HepG2 (cell line): Measurements from ENCODE around the gene UTP15. TPM values are rescaled to one million over a fixed set of nuclear protein-coding genes. Genes with fewer than 3 reads are reported as not detected.

Experiments
- ATAC-seq: fragments of 200-7000 bp; cut with Tn5 transposase; 3 replicates; pipeline ENCODE4 v1.9.1; 2020; ENCODE audit warnings: mild to moderate bottlenecking, moderate library complexity
- BruUV-seq: library from RNA; stranded (reverse); fragments of 400-500 nt; replicated peaks from 2 replicates; lab custom pipeline; 2021; lab: Mats Ljungman, UMichigan
- CTCF ChIA-PET: fragments of 300-600 bp; formaldehyde crosslinking; extraction: SDS; loops from one replicate; lab custom pipeline; 2021; ENCODE audit warnings: low total read pairs, inconsistent platforms, low intra/inter-chr PET ratio; lab: Yijun Ruan, JAX
- POLR2A ChIA-PET: fragments of 350-600 bp; sonication (Branson Sonifier 250); formaldehyde crosslinking; loops from one replicate; lab custom pipeline; 2020; ENCODE audit warnings: antibody characterized with exemption, inconsistent platforms; lab: Yijun Ruan, JAX
- DNase-seq: peaks from one replicate; pipeline ENCODE4 v3.0.0-alpha.2; 2015; ENCODE audit warnings: low spot score
- FAIRE-seq: peaks from 3 replicates; lab custom pipeline; 2011; peaks lifted over from hg19 to GRCh38; lab: Jason Lieb, UNC
- H2AFZ ChIP-seq: one replicate; pipeline ENCODE4 v1.6.1; 2011; ENCODE audit warnings: low read length, inconsistent platforms
- H3K27ac ChIP-seq: fragments of 300-600 bp; 3 replicates; pipeline ENCODE4 v1.8.0; 2011; ENCODE audit warnings: mixed run types, mild to moderate bottlenecking, mixed read lengths, low read length, inconsistent platforms; ENCODE audit not compliant: insufficient read depth; ENCODE audit errors: extremely low read length
- H3K27me3 ChIP-seq, 2 experiments: fragments of 200-600 bp in 1 of 2; 2 replicates in 1 of 2; 3 replicates in 1 of 2; pipeline versions ENCODE4 v1.6.0 to v1.8.0; 2011; ENCODE audit warnings: low read length in 2 of 2, mild to moderate bottlenecking in 2 of 2, moderate library complexity in 2 of 2, inconsistent platforms in 1 of 2; ENCODE audit not compliant: insufficient read depth in 2 of 2, control insufficient read depth in 1 of 2
- H3K36me3 ChIP-seq, 2 experiments: fragments of 200-600 bp in 1 of 2; replicated peaks in 1 of 2; 2 replicates in 1 of 2; 3 replicates in 1 of 2; pipeline versions ENCODE4 v1.5.1 to v1.8.0; 2011; ENCODE audit warnings: low read length in 2 of 2, inconsistent platforms in 1 of 2; ENCODE audit not compliant: insufficient read depth in 2 of 2, control insufficient read depth in 1 of 2
- H3K4me1 ChIP-seq: 2 replicates; pipeline ENCODE4 v1.5.1; 2012; ENCODE audit warnings: low read length, inconsistent platforms; ENCODE audit not compliant: insufficient read depth
- H3K4me2 ChIP-seq: 2 replicates; pipeline ENCODE4 v1.6.0; 2011; ENCODE audit warnings: low read depth, low read length, inconsistent platforms
- H3K4me3 ChIP-seq, 3 experiments: fragments of 200-600 bp in 1 of 3; sonication (generic), shearing (Covaris generic) in 1 of 3; replicated peaks in 1 of 3; 2 replicates each; pipeline ENCODE4 v1.5.1; 2011 to 2016; ENCODE audit warnings: low read length in 3 of 3, inconsistent platforms in 2 of 3, low read depth in 2 of 3, mild to moderate bottlenecking in 2 of 3, control low read depth in 1 of 3, mixed read lengths in 1 of 3; ENCODE audit not compliant: insufficient read depth in 1 of 3
- H3K79me2 ChIP-seq: one replicate; pipeline ENCODE4 v1.6.1; 2011; ENCODE audit warnings: low read length, inconsistent platforms; ENCODE audit not compliant: insufficient read depth
- H3K9ac ChIP-seq: 2 replicates; pipeline ENCODE4 v1.6.0; 2011; ENCODE audit warnings: mild to moderate bottlenecking, low read depth, low read length, inconsistent platforms; ENCODE audit not compliant: insufficient read depth
- H3K9me3 ChIP-seq: 2 replicates; pipeline ENCODE4 v1.5.1; 2012; ENCODE audit warnings: mild to moderate bottlenecking, low read length
- H4K20me1 ChIP-seq: 2 replicates; pipeline ENCODE4 v1.6.0; 2011; ENCODE audit warnings: inconsistent platforms, mild to moderate bottlenecking, low read length, moderate library complexity; ENCODE audit not compliant: insufficient read depth
- ARID5B ChIP-seq: IDR thresholded peaks from 2 replicates; pipeline ENCODE4 v1.4.0; 2020; ENCODE audit warnings: mild to moderate bottlenecking, missing genetic modification reagents
- CREM ChIP-seq, 2 experiments: sonication (generic) in 1 of 2; formaldehyde crosslinking in 1 of 2; IDR thresholded peaks; 2 replicates each; pipeline versions ENCODE4 v1.4.0 to v1.6.1; 2016 to 2020; ENCODE audit warnings: antibody characterized with exemption in 1 of 2, mild to moderate bottlenecking in 1 of 2, missing genetic modification reagents in 1 of 2
- HOXA5 ChIP-seq: sonication (generic); formaldehyde crosslinking; IDR thresholded peaks from 2 replicates; pipeline ENCODE4 v1.4.0; 2020; ENCODE audit warnings: missing genetic modification reagents
- HOXA9 ChIP-seq: sonication (generic); formaldehyde crosslinking; IDR thresholded peaks from 2 replicates; pipeline ENCODE4 v1.8.1; 2022; ENCODE audit warnings: missing genetic modification reagents, mild to moderate bottlenecking, moderate library complexity, borderline replicate concordance
- KDM5A ChIP-seq: fragments of 200-600 bp; sonication (generic); IDR thresholded peaks from 2 replicates; pipeline ENCODE4 v1.7.0; 2018; ENCODE audit warnings: antibody characterized with exemption, mild to moderate bottlenecking, low read length, borderline replicate concordance
- KDM6A ChIP-seq: IDR thresholded peaks from 2 replicates; pipeline ENCODE4 v1.6.1; 2016; ENCODE audit warnings: low read depth
- MYNN ChIP-seq: sonication (generic); formaldehyde crosslinking; IDR thresholded peaks from 2 replicates; pipeline ENCODE4 v1.4.0; 2020; ENCODE audit warnings: mild to moderate bottlenecking, low read depth, missing genetic modification reagents
- PHB2 ChIP-seq: fragments of 450-650 bp; IDR thresholded peaks from 2 replicates; pipeline ENCODE4 v1.6.1; 2018; ENCODE audit not compliant: partially characterized antibody
- PTBP1 ChIP-seq: fragments of 200-400 bp; formaldehyde crosslinking; IDR thresholded peaks from 2 replicates; pipeline ENCODE4 v1.6.1; 2018; ENCODE audit warnings: low read length, low read depth; ENCODE audit not compliant: poor library complexity, severe bottlenecking
- RBM39 ChIP-seq: fragments of 200-400 bp; formaldehyde crosslinking; IDR thresholded peaks from one replicate; pipeline ENCODE4 v1.6.1; 2018; ENCODE audit warnings: antibody characterized with exemption, mild to moderate bottlenecking, low read depth, low read length; ENCODE audit not compliant: poor library complexity, severe bottlenecking
- RCOR2 ChIP-seq: IDR thresholded peaks from 2 replicates; pipeline ENCODE4 v1.6.1; 2016; ENCODE audit warnings: missing biosample characterization, missing genetic modification reagents
- SKI ChIP-seq: fragments of 450-650 bp; IDR thresholded peaks from one replicate; pipeline ENCODE4 v1.6.1; 2018; ENCODE audit warnings: mild to moderate bottlenecking; ENCODE audit not compliant: partially characterized antibody
- SPEN ChIP-seq: sonication (generic); formaldehyde crosslinking; IDR thresholded peaks from 2 replicates; pipeline ENCODE4 v1.5.1; 2020; ENCODE audit warnings: low read depth, mild to moderate bottlenecking, missing genetic modification reagents
- YEATS2 ChIP-seq: sonication (generic); formaldehyde crosslinking; IDR thresholded peaks from 2 replicates; pipeline ENCODE4 v1.4.0; 2020; ENCODE audit warnings: missing genetic modification reagents, borderline replicate concordance
- ZBTB7A ChIP-seq: sonication (generic); formaldehyde crosslinking; IDR thresholded peaks from 2 replicates; pipeline ENCODE4 v1.8.0; 2022; ENCODE audit warnings: mild to moderate bottlenecking, missing genetic modification reagents
- ZFP36L2 ChIP-seq: sonication (generic); formaldehyde crosslinking; IDR thresholded peaks from 2 replicates; pipeline ENCODE4 v1.4.0; 2020; ENCODE audit warnings: missing genetic modification reagents
- ZFP41 ChIP-seq: sonication (generic); formaldehyde crosslinking; IDR thresholded peaks from 2 replicates; pipeline ENCODE4 v1.4.0; 2020; ENCODE audit warnings: mild to moderate bottlenecking, missing genetic modification reagents, borderline replicate concordance
- ZNF652 ChIP-seq: IDR thresholded peaks from 2 replicates; pipeline ENCODE4 v1.6.1; 2016; ENCODE audit warnings: low read depth, borderline replicate concordance
- ZNF776 ChIP-seq: sonication (generic); formaldehyde crosslinking; IDR thresholded peaks from 2 replicates; pipeline ENCODE4 v1.4.0; 2020; ENCODE audit warnings: mild to moderate bottlenecking, missing genetic modification reagents
- WGBS: methylation state at CpG from one replicate; pipeline ENCODE4 v1.1.6; 2017; ENCODE audit warnings: low lambda C conversion rate; 5-methylcytosine and 5-hydroxymethylcytosine counted together
- in situ Hi-C: cut with HindIII; loops from 2 replicates; pipeline ENCODE4 v1.10.0; 2017; ENCODE audit warnings: low pct_unique_long_range_greater_than_20kb; ENCODE audit not compliant: extremely low pct_ligation_motif_present
- intact Hi-C: fragments of 100-400 bp; cut with micrococcal nuclease; formaldehyde crosslinking; loops from one replicate; pipeline ENCODE4 v1.10.0; 2022; ENCODE audit not compliant: unreplicated experiment
- polyA plus RNA-seq, 8 experiments: library from polyadenylated mRNA; depleted of rRNA in 3 of 8; stranded (reverse) in 7 of 8; unstranded in 1 of 8; fragments of >200 nt; fragmentation: Illumina TruSeq in 4 of 8; extraction: Trizol in 4 of 8; gene quantifications; 2 replicates each; pipeline versions ENCODE4 v1.2.1 to v1.2.3, GENCODE V29; 2011 to 2016; ENCODE audit warnings: low read depth in 4 of 8, missing spikeins in 1 of 8, mixed read lengths in 1 of 8; ENCODE audit not compliant: insufficient read depth in 1 of 8
- total RNA-seq, 5 experiments: library from RNA; depleted of rRNA; stranded (reverse); fragments of >200 nt; fragmentation: Illumina TruSeq; extraction: Trizol; gene quantifications; 2 replicates each; pipeline ENCODE4 v1.2.3, GENCODE V29; 2016; ENCODE audit warnings: low read depth in 1 of 5
- TF ChIP-seq, protein P1 (sequence below): sonication (generic); formaldehyde crosslinking; IDR thresholded peaks from 2 replicates; pipeline ENCODE4 v1.4.0; 2020; ENCODE audit warnings: missing genetic modification reagents

UTP15 gene
- total and polyA plus RNA-seq, 2 of the 13 experiments (the other 11 are each of a cell fraction or from before 2014, with no cell fraction given): 7.3 to 35.8 TPM

GRCh38 chr5:73625372-73625943 is 59.9 kb downstream of the UTP15 start:
- Histone ChIP-seq H2AFZ (no peak overlapping the region), H3K36me3 (no peaks in the 10 kb centered on the region), H3K79me2 (peaks cover 40% of the 10 kb centered on the region), H3K4me3 (peak overlapping the region; percentile 65 to 80 (median 79)), H3K27ac (peak overlapping the region; percentile 76), H3K27me3 (no peaks in the 10 kb centered on the region; a peak in 1 of 5 replicates), H3K4me1 (peaks cover 70% of the 10 kb centered on the region), H3K9ac (peak overlapping the region; percentile 79), H3K4me2 (peak overlapping the region; percentile 99), H3K9me3 (no peaks in the 10 kb centered on the region), H4K20me1 (peaks cover 4% of the 10 kb centered on the region)
- BruUV-seq: TSS peak; percentile 83
- intact Hi-C loops (loop anchor here (5.0 kb wide), 2 partner anchors 37 to 67 kb away; no protein-coding TSS in a partner anchor), in situ Hi-C loops (no loop called here)
- ATAC-seq: no peak; the same call in 2 of the 3 replicates
- no peak for FAIRE-seq
- DNase-seq: no peak
- POLR2A ChIA-PET: interaction anchor here (0.6 to 4.3 kb wide), 23 partner anchors 10 to 197 kb away, joined by 3 to 30 read pairs (median 6); partner anchors contain the start of gene BTF3
- CTCF ChIA-PET: no interaction called here
- WGBS: 0% methylated on average over 17 of the region's 33 CpGs
- TF ChIP-seq YEATS2 (CRISPR knock-in tag): 0 out of 2 replicates have a peak, but pooled peaks have one; percentile 4
- 0 out of 2 replicates have a peak, but pooled peaks have one; percentile 9 for TF ChIP-seq ZNF776 (CRISPR knock-in tag)
- peak; percentile 18; the same call in 1 of the 2 replicates for TF ChIP-seq ARID5B (CRISPR knock-in tag)
- no peak for TF ChIP-seq KDM6A (CRISPR knock-in tag)
- TF ChIP-seq ZNF652 (CRISPR knock-in tag): no peak
- peak; percentile 5 for TF ChIP-seq RBM39
- no peak for TF ChIP-seq ZFP41
- TF ChIP-seq MYNN (CRISPR knock-in tag): no peak
- no peak for TF ChIP-seq SPEN
- TF ChIP-seq, protein P1, sequence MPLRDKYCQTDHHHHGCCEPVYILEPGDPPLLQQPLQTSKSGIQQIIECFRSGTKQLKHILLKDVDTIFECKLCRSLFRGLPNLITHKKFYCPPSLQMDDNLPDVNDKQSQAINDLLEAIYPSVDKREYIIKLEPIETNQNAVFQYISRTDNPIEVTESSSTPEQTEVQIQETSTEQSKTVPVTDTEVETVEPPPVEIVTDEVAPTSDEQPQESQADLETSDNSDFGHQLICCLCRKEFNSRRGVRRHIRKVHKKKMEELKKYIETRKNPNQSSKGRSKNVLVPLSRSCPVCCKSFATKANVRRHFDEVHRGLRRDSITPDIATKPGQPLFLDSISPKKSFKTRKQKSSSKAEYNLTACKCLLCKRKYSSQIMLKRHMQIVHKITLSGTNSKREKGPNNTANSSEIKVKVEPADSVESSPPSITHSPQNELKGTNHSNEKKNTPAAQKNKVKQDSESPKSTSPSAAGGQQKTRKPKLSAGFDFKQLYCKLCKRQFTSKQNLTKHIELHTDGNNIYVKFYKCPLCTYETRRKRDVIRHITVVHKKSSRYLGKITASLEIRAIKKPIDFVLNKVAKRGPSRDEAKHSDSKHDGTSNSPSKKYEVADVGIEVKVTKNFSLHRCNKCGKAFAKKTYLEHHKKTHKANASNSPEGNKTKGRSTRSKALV: no peak
- 0 out of 2 replicates have a peak, but pooled peaks have one; percentile 4 for TF ChIP-seq HOXA9
- TF ChIP-seq KDM5A: 0 out of 2 replicates have a peak, but pooled peaks have one; percentile 7
- no peak for TF ChIP-seq ZBTB7A (CRISPR knock-in tag)
- no peak for TF ChIP-seq PHB2
- no peak for TF ChIP-seq HOXA5 (CRISPR knock-in tag)
- TF ChIP-seq CREM (IDR thresholded peaks at IDR 0.05): no peak
- TF ChIP-seq CREM (CRISPR knock-in tag; IDR thresholded peaks at IDR 0.05): no peak
- no peak for TF ChIP-seq SKI
- no peak for TF ChIP-seq PTBP1
- no peak for TF ChIP-seq ZFP36L2 (CRISPR knock-in tag)
- TF ChIP-seq RCOR2 (CRISPR knock-in tag): no peak
